Osteocyte (in vitro differentiated cells): ENCODE results near the gene PIMREG. TPM values are rescaled to one million over a fixed set of nuclear protein-coding genes. Genes with fewer than 3 reads are reported as not detected.
"Not testable (repeated sequence)": the region's sequence is repeated elsewhere in the genome, so short reads cannot be mapped to it uniquely, and the experiment has no call there.

Source experiments
- DNase-seq: peaks from one replicate; pipeline ENCODE4 v3.0.0; 2021; ENCODE audit warnings: mixed read lengths; ENCODE audit not compliant: unreplicated experiment; ENCODE audit errors: extremely low spot score
- H3K27ac Mint-ChIP-seq: one replicate; pipeline ENCODE4 v1.8.0; 2021; ENCODE audit warnings: mild to moderate bottlenecking, mixed read lengths; ENCODE audit not compliant: unreplicated experiment
- H3K27me3 Mint-ChIP-seq: one replicate; pipeline ENCODE4 v1.8.0; 2021; ENCODE audit warnings: mixed read lengths; ENCODE audit not compliant: unreplicated experiment
- H3K36me3 Mint-ChIP-seq: one replicate; pipeline ENCODE4 v1.8.0; 2021; ENCODE audit warnings: mixed read lengths; ENCODE audit not compliant: unreplicated experiment
- H3K4me1 Mint-ChIP-seq: one replicate; pipeline ENCODE4 v1.8.0; 2021; ENCODE audit warnings: mixed read lengths; ENCODE audit not compliant: unreplicated experiment
- H3K4me3 Mint-ChIP-seq: one replicate; pipeline ENCODE4 v1.8.0; 2021; ENCODE audit warnings: mild to moderate bottlenecking, moderate library complexity, mixed read lengths; ENCODE audit not compliant: unreplicated experiment
- H3K9me3 Mint-ChIP-seq: one replicate; pipeline ENCODE4 v1.8.0; 2021; ENCODE audit warnings: mixed read lengths; ENCODE audit not compliant: unreplicated experiment
- total RNA-seq: library from RNA; stranded (reverse); gene quantifications from 2 replicates; pipeline ENCODE4 v1.2.1, GENCODE V29; 2021
- TF ChIP-seq, protein P1 (sequence below): fragments of 200-600 bp; sonication (generic); IDR thresholded peaks from 2 replicates; pipeline ENCODE4 v1.5.0; 2021; ENCODE audit warnings: antibody characterized with exemption, mild to moderate bottlenecking, moderate library complexity

PIMREG gene
- total RNA-seq, 1 donor from 2014 or later: 8.9 TPM

DNA sequence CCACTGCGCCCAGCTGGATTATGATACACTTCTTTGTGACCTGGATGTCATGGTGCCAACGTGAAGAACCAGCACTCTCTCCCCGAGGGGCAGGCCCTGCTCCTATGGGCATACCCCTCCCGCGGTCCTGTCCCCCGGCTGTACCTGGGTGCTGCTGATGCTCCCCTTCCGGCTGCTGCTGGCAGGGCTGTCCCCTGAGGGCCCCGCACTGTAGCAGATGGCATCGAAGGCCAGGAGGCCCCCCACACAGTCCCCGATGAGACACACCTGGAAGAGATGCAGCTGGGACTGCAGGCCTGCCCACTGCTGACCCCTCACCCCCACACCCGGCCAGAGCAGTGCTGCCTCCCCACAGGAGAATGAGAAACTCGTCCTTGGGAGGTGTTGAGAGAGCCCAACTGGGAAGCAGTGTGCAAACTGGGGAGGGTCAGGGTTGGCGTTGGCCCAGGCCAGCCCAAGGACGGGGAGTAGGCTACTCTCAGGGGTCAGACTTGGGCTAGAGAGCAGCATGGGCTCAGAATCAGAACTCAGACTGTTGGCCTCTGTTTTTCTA, 33.7 kb downstream of the PIMREG start:
- no peak for DNase-seq
- TF ChIP-seq, protein P1, sequence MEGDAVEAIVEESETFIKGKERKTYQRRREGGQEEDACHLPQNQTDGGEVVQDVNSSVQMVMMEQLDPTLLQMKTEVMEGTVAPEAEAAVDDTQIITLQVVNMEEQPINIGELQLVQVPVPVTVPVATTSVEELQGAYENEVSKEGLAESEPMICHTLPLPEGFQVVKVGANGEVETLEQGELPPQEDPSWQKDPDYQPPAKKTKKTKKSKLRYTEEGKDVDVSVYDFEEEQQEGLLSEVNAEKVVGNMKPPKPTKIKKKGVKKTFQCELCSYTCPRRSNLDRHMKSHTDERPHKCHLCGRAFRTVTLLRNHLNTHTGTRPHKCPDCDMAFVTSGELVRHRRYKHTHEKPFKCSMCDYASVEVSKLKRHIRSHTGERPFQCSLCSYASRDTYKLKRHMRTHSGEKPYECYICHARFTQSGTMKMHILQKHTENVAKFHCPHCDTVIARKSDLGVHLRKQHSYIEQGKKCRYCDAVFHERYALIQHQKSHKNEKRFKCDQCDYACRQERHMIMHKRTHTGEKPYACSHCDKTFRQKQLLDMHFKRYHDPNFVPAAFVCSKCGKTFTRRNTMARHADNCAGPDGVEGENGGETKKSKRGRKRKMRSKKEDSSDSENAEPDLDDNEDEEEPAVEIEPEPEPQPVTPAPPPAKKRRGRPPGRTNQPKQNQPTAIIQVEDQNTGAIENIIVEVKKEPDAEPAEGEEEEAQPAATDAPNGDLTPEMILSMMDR: no peak
- no peak overlapping the region for H3K4me3 Mint-ChIP-seq
- no peaks in the 10 kb centered on the region for H3K36me3 Mint-ChIP-seq
- no peaks in the 10 kb centered on the region for H3K9me3 Mint-ChIP-seq
- no peak overlapping the region for H3K27ac Mint-ChIP-seq
- H3K27me3 Mint-ChIP-seq: no peaks in the 10 kb centered on the region
- H3K4me1 Mint-ChIP-seq: peaks cover 3% of the 10 kb centered on the region

DNA sequence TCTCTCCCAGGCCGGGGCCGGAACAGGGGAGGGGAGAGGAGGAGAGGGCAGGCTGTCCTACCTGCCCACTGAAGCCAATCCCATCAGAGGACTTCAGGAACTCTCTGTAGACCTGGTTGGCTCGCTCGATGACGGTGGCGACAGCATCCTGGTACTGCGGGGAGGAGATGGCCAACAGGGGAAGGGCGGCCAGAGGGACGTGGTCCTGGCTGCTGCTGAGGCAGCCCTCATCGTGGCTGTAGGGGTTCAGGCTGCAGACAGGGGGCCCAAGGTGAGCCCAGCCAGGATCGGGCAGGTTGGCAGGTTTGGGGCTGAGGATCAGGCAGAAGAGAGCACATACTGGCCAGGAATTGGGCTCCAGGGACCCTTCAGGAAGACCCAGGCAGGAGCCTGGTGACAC, 34.2 kb downstream of the PIMREG start:
- TF ChIP-seq, protein P1: no peak
- Mint-ChIP-seq H3K4me1 (no peaks in the 10 kb centered on the region), H3K27ac (no peak overlapping the region), H3K4me3 (no peak overlapping the region), H3K9me3 (no peaks in the 10 kb centered on the region), H3K36me3 (no peaks in the 10 kb centered on the region), H3K27me3 (no peaks in the 10 kb centered on the region)
- no peak for DNase-seq

DNA sequence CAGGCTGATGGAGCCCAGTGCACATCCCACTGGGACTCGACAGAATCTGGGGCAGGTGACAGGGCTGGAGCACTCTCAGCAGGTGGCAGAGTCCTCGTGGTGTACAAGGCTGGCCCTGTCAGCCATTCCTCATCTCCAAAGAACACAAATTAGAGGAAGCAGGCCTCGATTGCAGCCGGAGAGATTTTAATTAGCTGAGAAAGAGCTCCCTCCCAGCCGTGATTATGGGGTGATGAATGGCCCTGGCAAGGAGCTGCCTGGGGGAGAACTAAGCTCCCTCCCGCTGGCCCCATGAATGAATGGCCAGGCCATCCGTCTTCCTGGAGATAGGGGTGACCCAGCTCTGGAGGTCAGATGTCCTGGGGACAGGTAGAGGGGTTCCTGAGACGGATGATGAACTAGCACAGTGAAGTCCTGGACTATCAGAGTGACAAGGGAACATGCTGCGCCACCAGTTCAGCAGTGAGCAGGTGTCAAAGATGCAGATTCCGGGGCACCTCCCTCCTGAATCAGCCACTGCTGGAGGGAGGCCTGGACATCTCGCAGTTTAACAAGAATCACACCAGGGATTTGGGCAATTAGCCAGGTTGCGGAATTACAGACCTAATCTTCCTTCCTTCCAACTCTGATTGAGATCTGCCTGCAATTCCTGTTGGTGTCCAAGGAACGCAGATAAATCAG, 35.5 kb downstream of the PIMREG start:
- Mint-ChIP-seq H3K4me1 (no peaks in the 10 kb centered on the region), H3K9me3 (no peaks in the 10 kb centered on the region), H3K4me3 (no peak overlapping the region), H3K27ac (no peak overlapping the region), H3K27me3 (peaks cover 2% of the 10 kb centered on the region), H3K36me3 (no peaks in the 10 kb centered on the region)
- DNase-seq: no peak
- TF ChIP-seq, protein P1: no peak

DNA sequence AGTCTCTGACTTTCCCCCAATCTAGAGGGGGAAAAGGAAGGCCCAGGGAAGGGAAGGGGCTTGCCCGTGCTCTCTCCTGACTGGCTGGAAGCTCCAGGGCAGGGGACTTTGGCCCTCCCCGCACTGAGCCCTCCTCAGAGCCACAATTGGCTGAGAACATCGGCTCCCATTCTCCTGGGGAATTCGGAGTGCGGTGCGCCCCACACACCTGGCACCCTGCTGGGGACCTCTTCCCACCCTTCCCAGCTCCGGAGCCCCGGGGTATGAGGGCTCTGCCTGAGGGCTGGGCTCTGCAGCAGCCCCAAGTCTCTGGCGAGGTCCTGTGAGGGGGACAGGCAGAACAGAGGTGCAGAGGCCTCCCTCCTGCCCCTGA, 36.0 kb downstream of the PIMREG start:
- Mint-ChIP-seq H3K27ac (no peak overlapping the region), H3K9me3 (no peaks in the 10 kb centered on the region), H3K27me3 (peaks cover 2% of the 10 kb centered on the region)

DNA sequence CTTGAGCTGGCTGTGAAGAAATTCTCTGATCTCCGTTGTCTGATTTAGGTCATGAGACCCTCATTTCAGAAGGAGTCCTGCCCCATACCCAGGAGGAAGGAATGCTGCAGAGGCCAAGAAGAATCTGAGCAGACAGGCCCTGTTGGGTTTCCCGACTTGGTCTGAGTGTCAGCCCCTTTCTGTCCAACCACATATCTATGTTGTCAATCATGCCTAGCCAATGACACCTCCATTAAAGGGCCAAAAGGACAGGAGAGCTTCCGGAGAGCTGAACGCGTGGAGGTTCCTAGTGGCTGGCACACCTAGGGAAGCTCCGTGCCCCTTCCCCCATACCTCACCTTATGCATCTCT, 37.8 kb downstream of the PIMREG start:
- no peak for DNase-seq
- H3K4me3 Mint-ChIP-seq: no peak overlapping the region
- peaks cover 2% of the 10 kb centered on the region for H3K27me3 Mint-ChIP-seq
- H3K9me3 Mint-ChIP-seq: no peaks in the 10 kb centered on the region
- H3K27ac Mint-ChIP-seq: no peak overlapping the region
- TF ChIP-seq, protein P1: no peak
- no peaks in the 10 kb centered on the region for H3K36me3 Mint-ChIP-seq
- H3K4me1 Mint-ChIP-seq: no peaks in the 10 kb centered on the region

More for the DNA sequence above, 36.0 kb downstream of the PIMREG start:
- H3K4me3 Mint-ChIP-seq: no peak overlapping the region
- H3K4me1 Mint-ChIP-seq: no peaks in the 10 kb centered on the region
- no peaks in the 10 kb centered on the region for H3K36me3 Mint-ChIP-seq
- no peak for DNase-seq
- TF ChIP-seq, protein P1: no peak

DNA sequence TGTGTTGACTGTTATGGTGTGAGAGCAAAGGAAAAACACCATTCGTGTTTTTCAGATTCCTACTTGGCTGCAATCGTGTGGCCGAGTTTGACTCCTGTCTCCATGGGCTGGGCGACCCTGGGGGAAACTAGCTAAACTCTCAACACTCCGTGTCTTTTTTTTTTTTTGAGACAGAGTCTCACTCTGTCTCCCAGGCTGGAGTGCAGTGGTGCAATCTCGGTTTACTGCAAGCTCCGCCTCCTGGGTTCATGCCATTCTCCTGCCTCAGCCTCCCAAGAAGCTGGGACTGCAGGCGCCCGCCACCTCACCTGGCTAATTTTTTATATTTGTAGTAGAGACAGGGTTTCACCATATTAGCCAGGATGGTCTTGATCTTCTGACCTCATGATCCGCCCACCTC, 38.5 kb downstream of the PIMREG start:
- H3K36me3 Mint-ChIP-seq, H3K27ac Mint-ChIP-seq, H3K27me3 Mint-ChIP-seq, DNase-seq, H3K4me1 Mint-ChIP-seq, H3K4me3 Mint-ChIP-seq, H3K9me3 Mint-ChIP-seq: not testable (repeated sequence)
